GM19463 (cell line): ENCODE data around the gene TCF4.

Experiments used
- ATAC-seq: cut with Tn5 transposase; IDR thresholded peaks from one replicate; pipeline ENCODE4 v1.9.1; 2021; ENCODE audit warnings: mild to moderate bottlenecking, moderate library complexity; ENCODE audit not compliant: unreplicated experiment

The TCF4 gene

DNA sequence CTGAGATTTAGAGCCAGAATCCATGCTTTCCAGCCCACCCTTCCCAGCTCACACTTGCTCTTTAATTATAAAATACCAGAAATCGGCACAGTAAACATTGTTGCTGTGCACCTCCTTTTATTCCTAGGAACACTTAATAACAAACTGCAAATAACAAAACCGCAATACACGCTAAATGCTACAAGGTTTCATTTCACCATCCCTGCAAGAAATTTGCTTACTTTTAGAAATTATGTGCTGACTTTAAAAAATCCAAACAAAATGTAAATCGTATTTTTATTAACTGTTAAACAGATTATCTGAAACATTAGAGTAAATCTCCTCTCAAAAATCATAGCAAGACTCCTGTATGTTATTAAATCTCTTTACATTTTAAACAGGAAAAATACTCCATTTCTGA, 79.3 kb downstream of the TCF4 start:
- no peak for ATAC-seq

DNA sequence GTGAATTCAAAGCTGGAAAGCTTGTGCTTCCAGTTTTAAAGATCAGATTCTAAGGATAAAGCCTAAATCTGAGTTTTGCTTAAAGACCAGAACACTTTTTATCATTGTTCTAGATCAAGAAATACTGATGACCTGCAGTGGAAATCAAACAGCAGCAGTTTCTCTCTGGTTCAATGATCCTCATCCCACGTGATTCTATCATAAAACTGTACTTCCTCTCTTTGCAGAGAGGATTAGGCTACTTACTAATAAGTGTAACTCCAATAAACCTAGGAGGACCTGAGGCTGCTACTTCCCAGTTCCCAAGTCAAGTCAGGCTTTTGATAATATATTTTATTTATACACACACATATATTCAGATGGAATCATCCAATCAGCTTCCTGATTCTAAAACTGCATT, 81.9 kb downstream of the TCF4 start:
- no peak for ATAC-seq

DNA sequence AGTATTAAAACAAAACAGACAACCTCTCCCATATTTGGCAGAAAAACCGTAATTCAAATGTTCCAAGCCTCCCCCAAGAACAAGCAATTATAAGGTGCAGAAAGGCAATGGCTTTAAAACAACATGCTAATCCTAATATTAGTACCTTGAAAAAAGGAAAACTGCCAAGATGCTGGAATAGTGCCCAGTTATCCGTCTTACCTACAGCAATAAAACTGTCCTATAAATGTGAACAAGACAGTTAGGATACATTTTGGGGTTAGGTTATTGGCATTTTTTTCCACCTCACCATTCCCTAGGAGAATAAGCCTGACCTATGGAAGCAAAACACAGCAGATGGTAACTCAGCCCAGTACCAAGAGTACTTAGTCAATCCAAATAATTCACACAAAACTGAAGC, 83.2 kb downstream of the TCF4 start:
- no peak for ATAC-seq

DNA sequence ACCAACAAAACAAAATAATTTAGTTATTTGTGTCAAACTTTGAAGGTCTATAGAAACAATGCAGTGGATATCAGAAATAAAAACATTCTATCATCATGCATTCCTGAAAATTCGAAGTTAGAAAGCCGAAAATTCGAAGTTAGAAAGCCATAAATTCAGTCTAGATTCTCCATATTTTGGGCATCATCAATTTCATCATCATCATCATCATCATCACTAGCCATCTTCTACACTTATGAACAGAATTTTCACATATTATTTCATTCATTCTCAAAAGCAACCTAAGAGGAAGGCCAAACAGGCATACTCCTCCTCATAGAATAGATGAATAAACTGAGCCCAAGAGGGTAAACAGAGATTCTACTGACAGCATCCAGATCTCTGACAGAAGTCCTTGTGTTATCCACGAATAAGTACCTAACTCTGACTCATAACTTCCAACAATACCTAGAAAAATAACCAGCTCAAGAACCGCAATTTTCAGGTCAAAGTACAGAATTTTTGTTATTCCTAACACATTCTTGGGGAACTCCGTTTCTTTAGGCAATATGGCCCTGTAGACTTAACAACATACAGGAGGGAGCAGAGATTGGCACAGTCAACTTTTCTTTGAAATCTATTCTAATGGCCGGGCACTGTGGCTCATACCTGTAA, 84.7 kb downstream of the TCF4 start:
- ATAC-seq, result no peak

DNA sequence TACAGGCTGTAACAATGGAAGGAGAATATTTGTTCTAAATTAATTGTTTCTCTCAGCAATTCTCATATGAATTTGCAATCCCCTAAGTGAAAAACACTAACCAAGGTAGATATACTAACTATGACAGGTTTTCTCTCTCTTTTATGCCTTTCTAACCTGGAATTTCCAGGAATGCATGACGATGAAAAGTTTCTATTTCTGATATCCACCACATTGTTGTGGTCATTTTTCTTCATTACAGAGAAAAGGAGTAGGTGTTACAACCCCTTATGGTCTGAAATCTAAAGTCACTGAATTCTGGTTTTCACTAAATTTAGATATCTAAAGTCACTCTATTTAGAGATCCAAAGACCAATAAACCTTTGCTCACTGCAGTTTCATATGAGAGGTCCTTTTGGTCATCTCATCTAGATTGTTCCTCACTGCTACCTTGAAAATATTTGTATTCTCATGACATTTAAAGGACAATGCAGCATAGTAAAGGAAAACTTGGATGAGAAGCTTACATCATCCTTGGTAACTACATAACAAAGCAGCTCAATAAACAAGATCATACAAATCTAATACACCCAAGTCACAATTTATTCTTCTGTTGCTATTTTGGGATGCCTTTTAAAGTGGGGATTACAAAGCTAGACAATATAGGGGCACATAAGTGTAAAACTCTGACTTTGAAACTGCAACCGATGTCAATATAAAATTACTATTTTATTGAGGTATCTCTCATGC, 85.8 kb downstream of the TCF4 start:
- ATAC-seq, result no peak

DNA sequence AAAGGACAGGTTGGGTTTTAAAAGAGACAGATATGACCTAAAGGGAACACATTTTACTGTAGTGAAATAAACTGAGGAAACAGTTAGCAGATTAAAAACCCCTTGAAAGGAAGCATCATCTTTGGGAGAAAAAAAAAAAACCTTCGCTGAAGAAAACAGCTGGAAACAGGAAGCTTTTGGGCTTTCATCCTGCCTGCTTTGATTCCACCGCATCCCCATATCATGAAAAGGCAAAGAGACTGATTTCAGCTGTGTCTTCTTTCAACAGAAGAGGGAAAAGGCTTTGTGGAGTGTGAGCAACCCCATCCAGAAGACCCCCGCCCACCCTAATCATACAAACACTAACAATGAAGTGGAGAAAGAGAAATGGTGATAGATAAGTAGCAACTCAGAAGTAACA, 86.4 kb downstream of the TCF4 start:
- ATAC-seq, result no peak

DNA sequence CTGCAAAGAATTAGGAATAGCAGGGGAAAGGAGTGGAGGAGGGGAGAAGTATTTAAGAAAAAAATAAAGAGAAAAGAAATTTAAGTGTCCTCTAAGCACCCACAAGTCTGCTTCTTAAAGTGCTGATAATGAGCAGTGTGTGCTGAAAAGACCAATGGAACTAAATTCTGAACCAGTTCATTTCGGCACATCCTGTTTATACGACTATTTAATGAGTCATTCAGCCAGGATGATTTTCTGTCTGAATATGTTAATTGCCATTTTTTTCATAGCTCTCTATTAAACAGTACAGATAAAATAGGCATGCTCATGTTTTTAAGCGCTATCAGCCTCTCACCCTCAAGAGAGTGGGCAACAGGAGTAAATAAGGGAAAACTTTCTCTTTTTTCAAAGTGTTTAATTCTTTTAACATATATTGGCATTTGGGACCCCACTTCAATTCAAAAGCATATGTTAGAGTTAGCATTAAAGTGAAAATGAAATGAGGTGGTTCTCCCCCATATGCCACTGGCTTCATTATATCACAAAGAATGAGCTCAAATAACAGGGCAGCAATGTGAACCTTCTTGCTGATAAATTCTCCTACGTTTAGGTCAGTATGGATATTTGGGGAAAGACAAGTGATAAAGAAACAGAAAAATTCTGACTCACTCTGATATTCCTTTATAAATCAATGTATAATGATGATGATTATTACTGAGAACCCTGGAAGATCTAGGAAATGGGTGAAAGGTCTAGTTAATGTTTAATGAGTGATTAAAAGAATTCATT, 87.5 kb downstream of the TCF4 start:
- ATAC-seq, result no peak

DNA sequence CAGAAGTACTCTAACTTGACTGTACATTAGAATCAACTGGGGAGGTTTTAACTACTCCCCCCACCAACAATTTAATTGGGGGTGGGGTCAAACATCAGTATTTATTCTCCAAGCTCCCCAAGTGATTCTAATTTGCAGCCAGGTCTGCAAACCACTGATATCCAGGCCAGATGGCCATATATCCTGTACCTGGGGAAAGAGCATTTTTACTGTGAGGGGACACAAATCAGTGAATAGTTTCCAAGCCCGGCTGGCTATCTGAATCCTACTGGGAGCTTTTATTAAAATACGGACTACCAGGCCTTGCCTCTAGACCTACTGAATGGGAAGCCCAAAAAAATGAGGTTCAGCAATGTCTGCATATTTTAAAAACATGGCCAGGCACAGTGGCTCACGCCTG, 88.5 kb downstream of the TCF4 start:
- no peak for ATAC-seq

DNA sequence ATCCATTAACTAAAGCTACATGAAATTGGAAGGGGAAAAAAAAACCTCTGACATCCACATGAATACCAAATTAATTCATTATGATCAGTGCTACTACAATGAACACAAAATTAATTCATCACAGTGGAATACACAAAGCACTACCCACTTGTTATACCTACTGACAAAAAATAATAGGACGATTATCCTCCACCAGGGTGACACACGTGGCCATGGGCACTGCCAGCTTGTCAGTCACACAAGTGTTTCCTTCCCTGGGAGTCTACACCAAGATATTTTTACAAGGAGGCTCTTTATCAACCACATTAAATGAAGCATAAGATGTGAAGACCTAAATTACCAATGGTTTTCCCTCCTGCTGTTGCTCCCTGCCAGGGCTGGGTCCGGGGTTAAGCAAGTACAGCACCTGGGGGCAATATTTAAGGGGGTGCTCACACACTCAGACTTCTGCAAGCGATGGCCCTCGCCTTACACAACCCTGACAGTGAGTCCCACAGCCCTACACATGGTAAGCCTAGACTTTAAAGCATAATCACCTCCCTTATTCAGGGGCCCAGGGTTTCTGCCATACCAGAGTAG, 90.1 kb downstream of the TCF4 start:
- no peak for ATAC-seq

DNA sequence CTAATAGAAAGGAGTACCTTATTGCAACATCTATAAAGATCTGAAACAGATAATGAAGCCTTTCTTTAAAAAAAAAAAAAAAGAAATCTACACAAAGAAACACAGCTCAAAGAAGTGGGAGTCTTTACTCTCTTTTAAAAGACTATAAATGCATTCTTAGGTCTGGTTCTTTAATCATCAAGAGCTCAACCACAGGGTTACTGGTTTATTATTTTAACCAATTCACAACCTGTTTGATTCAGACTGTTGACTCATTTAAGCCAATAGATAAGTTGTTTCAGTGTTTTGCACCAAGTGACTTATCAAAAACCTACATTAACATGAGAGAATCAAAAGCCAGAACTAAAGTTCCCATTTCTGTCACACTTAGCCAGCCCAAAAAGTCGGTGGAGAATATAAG, 93.1 kb downstream of the TCF4 start:
- no peak for ATAC-seq

DNA sequence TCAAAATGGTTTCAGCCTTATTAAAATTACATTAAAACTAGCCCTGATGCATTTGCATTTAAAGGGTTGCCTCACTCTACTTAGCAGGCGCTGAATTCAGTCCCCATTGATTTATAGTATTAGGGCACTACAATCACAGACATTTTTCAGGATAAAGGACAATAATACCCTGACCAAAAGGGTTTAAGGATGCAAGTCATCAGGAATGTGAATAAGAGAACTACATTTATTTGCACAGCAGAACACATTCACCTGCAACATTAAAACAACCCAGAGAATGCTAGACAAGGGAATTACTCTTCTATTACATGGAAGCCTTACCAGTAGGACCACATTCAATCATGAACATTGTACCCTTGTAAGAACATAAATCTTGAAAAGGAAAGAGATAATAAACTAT, 93.6 kb downstream of the TCF4 start:
- ATAC-seq, result no peak

DNA sequence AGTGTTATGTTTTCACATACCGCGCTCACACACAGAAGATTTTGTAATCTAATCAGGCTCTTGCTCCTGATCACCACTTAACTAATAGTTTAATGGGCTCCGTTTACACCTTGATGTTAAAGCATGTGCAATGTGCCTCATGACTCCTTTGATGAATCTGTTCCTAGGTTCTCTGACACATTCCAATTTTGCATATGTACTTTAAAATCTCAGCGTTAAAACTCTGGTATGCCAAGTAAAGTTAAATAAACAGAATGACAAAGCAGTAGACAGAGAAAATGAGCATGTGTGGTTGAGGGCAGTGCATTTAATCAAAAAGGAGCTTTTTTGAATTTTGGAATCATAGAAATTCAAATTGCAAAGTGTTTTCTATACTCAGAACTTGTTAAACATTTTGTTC, 96.4 kb downstream of the TCF4 start:
- no peak for ATAC-seq

DNA sequence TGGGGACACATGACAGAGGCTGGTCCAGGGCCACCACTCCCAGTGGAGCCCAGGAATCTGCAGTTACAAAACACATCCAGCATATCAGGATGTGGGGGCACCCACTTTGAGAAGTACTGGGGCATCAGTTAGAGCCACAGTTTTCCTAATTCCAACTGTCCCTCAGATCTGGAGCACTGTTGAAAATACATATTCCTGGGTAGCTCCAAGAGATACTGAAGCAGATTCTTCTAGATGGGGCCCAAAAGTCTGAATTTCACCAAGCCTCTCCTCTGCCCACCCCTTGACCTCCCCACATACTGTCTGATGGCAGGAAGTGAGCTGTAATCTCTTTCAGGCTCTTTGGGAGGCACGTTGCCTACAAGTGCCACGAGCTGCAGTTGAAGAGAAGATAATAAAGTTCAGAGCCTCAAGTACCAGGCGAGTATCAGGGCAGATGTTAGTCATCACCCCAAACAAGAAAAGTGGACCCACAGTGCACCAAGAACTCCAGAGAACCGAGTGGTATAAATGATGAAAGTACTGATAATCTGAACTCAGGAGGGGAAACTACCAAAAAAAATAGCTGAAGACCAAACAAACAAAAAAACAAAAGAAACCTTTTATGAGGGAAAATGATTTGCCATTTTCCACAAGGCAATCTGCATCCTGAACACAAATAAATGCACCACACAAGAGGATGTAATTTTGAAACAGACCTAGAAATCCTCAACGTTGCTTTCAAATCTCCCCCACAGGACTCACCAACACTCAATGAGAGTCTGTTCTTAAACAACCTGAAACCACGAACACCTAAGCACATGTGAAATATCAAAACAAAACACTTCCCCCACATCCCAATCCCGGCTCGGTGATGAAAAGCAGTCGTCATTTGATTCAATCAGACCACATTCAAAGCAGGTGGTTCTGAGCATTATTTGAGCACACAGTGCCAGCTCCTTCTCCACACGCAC, 98.7 kb downstream of the TCF4 start:
- peak; percentile 87 for ATAC-seq

DNA sequence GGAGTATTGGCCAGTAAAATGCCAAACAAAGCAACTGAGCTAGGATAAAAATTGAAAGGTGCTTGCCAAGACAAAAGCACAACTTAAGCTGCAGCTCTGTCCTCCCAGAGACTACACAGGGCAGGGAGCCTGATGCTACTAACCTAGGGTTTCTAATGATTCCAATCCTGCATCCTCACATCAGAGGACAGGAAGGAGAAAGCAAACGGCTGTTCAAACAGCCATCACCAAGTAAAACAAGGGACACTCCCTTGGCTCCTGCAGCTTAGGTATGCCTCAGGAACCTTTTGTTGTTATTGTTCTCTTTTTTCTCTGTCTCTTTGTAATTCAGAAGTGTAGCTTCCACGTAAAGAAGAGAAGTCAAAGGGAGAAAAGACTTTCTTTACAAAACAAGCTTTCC, 99.5 kb downstream of the TCF4 start:
- ATAC-seq, result no peak

DNA sequence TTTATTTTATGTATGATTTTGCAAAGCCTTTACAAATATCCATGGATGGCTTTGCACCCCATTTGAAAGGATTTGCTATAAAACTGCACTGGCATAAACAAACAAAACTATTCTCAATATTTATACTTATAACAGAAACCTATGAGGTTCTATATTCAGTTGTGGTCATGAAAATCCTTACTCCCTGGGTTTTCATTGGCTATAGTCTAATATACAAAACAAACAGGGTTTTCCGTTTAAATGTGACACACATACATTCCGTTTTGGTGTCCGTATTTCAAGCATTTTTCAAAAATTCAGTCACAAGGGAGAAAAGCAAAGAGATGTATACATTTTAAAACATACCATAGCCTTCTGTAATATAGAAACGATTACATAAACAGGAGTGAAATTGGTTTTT, 100.0 kb downstream of the TCF4 start:
- ATAC-seq, result no peak

DNA sequence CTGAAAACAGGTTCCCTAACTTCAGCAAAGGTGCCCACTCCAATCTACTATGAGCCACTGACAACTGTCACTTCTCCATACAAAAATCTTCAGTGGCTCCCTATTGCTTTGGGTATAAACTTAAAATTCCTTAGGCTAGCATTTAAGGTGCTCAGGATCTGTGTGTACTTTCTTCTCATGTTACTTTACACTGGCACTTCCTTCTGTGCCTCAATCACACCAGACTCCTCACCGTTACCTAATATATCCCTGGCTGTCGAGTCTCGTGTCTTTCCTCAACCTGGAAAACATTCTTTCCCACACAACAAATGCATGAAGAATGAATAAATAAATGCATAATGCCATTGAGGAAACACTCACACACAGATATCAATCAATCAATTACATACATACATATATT, 101.1 kb downstream of the TCF4 start:
- ATAC-seq, result no peak

DNA sequence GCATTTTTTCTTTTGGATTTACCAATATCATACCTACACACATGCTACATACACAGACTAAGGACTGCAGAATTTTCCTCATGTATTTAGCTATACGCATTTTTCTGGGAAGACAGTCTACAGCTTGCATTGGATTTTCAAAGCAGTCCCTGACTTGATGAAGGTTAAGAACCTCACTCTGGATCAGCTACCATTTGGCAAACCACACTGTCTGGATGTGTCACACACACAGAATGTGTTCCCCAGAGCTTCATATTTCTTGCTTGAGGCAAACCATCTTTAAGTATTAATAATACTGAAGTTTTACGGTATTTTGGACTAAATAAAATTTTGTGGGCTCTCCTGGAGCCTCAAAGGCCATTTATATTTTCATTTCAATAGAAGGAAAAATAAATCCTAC, 102.3 kb downstream of the TCF4 start:
- ATAC-seq, result no peak

DNA sequence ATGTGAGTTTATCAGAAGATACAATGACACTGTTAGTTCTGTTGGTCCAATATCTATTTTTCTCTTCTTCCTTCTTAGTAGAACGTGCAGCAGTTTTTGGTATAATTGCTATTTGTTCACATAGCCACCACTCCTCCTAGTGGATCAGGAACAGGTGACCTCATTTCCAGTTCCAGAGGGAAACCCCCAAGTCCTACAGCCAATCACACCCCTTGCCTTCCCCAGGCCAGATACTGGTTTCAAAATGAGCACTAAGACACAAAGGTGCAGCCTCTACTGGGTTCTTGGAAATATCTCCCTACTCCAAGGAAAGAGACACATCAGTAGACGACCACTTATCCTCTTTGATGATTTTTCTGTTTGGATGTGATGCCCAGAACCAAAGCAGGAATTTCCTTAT, 103.2 kb downstream of the TCF4 start:
- peak; percentile 39 for ATAC-seq

DNA sequence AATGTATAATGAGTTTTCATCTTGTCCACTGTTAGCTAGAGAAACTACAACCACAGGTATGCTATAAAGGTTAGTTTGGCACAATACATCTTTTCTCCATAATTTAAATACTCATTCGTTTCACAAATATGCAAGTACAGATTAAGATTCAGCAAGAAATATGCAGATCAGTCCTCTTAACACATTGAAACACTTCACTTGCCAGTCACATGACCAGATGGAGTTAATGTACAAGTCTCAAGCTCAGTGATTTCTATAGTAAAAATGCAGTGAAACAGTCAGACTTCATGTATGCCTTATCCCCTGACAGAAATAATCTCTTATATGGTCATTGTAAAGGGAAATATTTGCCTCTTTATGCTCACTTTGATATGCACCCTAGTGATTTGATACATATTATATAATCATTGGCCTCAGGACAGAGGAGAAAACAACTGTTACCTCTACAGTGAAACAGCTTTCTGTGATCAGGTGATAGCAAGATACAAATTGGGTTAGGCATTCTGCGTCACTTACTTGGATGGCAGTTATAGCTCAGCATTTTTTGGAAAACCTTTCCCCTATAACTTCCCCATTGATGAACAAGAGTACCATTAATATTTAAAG, 104.6 kb downstream of the TCF4 start:
- ATAC-seq, result no peak
